Right forelimb (tissue), 1 donor: ENCODE data around the gene SLC44A1.

Source experiments
- DNase-seq: peaks from one replicate; pipeline ENCODE4 v3.0.0-alpha.2; 2018

The SLC44A1 gene

DNA sequence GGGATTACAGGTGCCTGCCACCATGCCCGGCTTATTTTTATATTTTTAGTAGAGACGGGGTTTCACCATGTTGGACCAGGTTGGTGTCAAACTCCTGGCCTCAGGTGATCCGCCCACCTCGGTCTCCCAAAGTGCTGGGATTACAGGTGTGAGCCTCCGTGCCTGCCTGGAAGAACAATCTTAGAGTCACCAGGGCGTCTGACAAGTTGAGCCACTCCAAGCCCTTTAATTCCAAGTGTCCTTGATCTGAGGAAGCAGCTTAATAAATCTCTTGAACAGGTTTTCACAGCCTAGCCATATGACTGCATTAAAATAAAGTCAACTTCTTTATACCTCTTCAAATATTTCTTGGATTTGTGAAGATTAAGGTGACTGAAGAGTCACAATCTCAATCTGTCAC, 31.5 kb downstream of the SLC44A1 start:
- DNase-seq: no peak

GRCh38 chr9:105278751-105279150, 34.3 kb downstream of the SLC44A1 start:
- no peak for DNase-seq

GRCh38 chr9:105280691-105281090, 36.2 kb downstream of the SLC44A1 start:
- DNase-seq: no peak

DNA sequence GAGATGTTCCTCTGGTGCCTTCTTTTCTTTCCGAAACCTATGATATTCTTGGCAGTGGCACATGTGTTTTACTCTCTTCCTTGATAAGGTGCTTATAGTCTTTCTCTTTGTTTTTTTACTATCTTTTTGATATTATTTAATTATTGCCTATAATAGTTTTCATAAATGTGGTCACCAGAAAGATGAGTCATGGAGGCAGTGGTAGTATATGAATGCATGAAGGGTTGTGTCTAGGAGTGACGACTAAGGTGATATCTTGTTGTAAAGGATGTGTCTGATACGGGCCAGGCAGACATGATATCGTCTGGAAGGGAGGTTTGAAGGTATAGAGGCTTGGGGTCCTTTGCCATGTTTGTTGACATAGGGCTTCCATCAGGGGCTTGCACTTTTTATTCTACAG, 36.8 kb downstream of the SLC44A1 start:
- no peak for DNase-seq

DNA sequence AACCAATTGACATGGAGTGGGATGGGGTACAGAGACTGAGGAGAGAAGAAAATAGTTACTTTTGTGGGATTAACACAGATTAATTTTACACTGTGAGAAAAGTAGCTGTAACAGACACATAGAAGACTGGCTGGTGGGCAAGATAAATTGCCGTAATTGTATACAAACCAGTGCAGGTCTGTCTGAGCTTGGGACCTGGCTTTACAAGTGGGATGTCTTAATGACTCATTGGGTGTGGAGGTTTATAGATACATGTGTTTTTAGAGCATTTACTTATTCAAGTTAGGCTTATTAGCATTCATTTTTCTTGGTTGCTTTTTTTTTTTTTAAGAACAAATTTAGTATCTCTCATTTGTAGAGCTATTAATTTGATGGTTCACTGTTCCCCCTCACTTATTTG, 37.5 kb downstream of the SLC44A1 start:
- DNase-seq: no peak

GRCh38 chr9:105282870-105283621, 38.6 kb downstream of the SLC44A1 start:
- no peak for DNase-seq

DNA sequence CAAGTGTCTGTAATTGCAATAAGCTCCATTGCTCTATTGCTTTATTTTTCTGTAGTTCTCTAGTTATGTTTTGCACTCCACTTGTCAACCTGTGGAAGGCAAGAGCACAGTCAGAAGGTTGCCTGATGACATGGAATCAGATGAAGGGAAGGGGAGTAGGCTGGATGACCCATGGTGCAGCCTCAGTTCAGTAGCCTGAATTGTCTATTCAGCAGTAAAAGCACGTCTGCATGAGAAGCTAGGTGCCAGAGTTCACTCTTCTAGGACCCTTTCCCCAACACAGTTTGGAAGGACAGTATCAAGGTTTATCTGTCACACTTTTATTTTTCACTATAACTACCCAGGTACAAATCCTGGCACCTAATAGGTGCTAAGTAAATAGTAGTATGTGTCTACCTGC, 39.3 kb downstream of the SLC44A1 start:
- DNase-seq: no peak

DNA sequence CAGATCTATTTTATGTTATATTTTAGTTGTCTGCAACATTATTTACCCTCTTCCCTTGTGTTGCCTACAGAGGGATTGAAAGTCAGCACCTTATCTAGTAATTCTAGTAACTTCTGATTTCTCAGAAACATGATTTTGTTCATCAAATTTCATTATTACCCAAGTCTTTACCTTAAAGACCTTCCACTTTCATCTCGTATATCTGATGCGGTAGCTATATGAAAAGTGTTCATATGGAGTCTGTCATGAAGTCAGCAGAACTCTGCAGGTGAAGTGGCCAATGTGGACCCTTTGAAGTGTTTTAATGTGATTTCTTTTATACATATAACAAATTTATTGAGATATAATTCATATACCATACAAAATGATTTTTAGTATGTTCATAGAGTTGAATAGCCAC, 40.0 kb downstream of the SLC44A1 start:
- DNase-seq: no peak

- DNase-seq: no peak
Observed at GRCh38 chr9:105286098-105286497, 41.6 kb downstream of the SLC44A1 start.

DNA sequence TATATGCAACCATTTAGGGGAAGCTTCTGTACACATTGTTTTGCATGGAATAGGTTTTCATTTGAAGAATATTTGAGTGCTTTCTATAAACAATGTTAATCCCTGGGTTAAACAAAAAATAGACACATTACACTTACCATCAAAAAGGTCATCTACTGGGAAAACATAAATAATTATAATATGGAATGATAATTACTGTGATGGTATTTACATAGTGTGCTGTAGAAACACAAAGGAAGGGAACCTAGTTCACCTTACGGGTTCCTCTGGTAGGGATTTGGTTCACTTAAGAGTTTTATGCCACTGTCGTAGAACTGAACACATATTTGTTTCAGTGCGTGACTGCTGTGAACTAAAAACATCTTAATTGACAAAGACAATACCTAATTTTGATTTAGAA, 44.9 kb downstream of the SLC44A1 start:
- DNase-seq: no peak

DNA sequence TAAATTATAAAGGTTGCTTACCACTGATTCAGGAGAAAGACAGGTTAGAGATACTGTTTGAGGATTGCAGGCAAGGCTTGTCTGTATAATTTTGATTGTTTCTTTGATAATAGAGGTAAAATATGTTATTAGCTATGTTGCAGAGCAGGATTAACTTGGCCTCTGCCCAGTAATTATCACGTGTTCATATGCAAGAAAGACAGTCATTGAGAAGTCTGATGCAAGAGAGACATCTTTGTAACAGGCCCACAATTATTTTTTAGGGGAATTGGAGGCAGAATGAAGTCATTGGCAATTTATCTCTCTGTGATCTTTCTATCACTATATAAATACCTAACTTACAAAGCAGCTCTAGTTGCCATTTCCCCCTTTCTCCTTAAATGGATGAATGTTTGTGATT, 46.0 kb downstream of the SLC44A1 start:
- no peak for DNase-seq

- DNase-seq: no peak
Observed at GRCh38 chr9:105290954-105291353, 46.5 kb downstream of the SLC44A1 start.

GRCh38 chr9:105291422-105291859, 47.0 kb downstream of the SLC44A1 start:
- DNase-seq: no peak

DNA sequence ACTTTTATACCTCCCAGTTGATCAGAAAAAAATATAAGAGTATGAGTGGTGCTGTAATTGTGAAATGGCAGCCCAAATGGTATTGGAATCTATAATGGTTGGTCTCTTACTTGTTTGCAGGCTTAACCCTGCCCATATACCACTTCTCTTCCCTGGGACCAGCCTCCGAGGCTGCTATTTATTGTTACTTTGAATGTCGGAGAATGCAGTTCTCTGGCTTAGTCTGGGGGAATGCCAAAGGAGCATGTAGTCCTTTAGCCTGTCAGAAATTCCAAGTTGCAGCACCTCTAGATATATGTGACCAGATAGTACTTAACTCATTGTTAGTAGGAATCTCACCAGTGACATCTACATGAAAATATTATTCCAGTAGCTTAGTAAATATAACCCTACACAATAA, 47.5 kb downstream of the SLC44A1 start:
- no peak for DNase-seq

DNA sequence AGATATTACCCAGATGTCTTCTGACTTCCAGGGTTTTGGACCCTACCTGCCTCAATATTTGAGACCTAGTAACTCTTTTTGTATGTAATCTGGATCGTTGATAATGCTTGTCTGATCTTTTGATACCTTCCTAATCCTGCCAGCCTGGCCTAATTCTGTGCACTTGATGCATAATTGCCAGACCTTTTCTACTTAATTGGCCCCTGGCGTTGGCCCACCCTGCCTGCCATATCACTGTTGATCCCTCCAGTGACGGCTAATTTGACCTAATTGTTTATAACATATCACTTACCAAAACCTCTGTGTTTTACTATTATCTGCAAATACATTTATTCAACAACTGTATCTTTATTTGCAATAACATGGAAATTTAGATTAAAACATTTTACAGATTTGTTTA, 49.0 kb downstream of the SLC44A1 start:
- no peak for DNase-seq

- DNase-seq: no peak
Observed at GRCh38 chr9:105295201-105295550, 50.7 kb downstream of the SLC44A1 start.

GRCh38 chr9:105295986-105296385, 51.5 kb downstream of the SLC44A1 start:
- DNase-seq: no peak

- DNase-seq: no peak
Observed at GRCh38 chr9:105296445-105296844, 52.0 kb downstream of the SLC44A1 start.

GRCh38 chr9:105296877-105297287, 52.4 kb downstream of the SLC44A1 start:
- no peak for DNase-seq

DNA sequence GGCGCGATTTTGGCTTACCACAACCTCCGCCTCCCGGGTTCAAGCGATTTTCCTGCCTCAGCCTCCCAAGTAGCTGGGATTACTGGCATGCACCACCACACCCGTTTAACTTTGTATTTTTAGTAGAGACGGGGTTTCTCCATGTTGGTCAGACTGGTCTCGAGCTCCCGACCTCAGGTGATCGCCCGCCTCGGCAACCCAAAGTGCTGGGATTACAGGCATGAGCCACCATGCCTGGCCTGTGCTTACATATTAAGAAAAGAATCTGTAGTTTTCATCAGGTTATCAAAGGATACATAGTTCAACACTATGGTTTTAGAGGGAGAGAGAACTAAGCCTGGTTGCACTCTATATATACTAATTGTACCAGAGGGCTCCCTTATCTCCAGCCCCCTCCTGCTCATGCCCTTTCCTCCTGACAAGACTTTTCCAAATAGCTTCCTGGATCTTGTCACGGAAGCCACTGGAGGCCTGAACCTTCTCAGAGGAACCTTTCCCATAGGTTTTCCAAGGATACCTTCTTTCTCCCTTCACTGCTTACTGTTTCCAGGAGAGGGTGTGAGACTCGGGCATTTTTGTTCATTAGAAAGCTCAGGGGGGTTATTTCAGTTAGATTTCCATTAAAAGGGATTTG, 53.1 kb downstream of the SLC44A1 start:
- DNase-seq: no peak

- no peak for DNase-seq
Observed at GRCh38 chr9:105299190-105299854, 54.9 kb downstream of the SLC44A1 start.

DNA sequence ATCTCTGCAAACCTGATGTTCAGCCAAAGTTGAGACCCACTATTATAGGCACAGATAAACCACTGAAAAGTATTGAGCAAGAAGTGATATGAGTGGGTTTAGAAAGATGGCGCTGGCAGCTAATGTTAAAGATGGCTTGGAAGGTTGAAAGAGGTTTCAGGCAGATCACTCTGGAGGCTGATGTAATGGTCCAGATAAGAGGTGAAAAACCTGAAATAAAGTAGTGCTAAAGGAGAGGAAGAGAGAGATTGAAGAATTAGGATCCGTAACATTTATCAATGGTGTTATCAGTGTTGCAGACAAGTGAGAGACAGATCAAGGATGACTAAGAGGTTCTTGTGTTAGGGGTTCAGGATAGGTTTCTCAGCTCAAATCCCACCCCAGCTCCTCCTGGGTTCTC, 58.3 kb downstream of the SLC44A1 start:
- no peak for DNase-seq

GRCh38 chr9:105305856-105306255, 61.4 kb downstream of the SLC44A1 start:
- DNase-seq: no peak
